HepG2 (cell line): ENCODE results near the gene SLC35B1. TPM values are rescaled to one million over a fixed set of nuclear protein-coding genes. Genes with fewer than 3 reads are reported as not detected.
A peak's percentile ranks its signal among the peaks of the same experiment; 100 is the strongest.

Experiments
- ZFP36L1 ChIP-seq: sonication (generic); formaldehyde crosslinking; IDR thresholded peaks from 2 replicates; pipeline ENCODE4 v1.8.0; 2022; ENCODE audit warnings: mild to moderate bottlenecking, missing genetic modification reagents, moderate library complexity
- ZNF331 ChIP-seq: sonication (generic); formaldehyde crosslinking; IDR thresholded peaks from 2 replicates; pipeline ENCODE4 v1.4.0; 2020; ENCODE audit warnings: missing genetic modification reagents
- ZNF709 ChIP-seq: sonication (generic); formaldehyde crosslinking; IDR thresholded peaks from 2 replicates; pipeline ENCODE4 v1.5.0; 2020; ENCODE audit warnings: mild to moderate bottlenecking, missing genetic modification reagents
- polyA plus RNA-seq, 8 experiments: library from polyadenylated mRNA; depleted of rRNA in 3 of 8; stranded (reverse) in 7 of 8; unstranded in 1 of 8; fragments of >200 nt; fragmentation: Illumina TruSeq in 4 of 8; extraction: Trizol in 4 of 8; gene quantifications; 2 replicates each; pipeline versions ENCODE4 v1.2.1 to v1.2.3, GENCODE V29; 2011 to 2016; ENCODE audit warnings: low read depth in 4 of 8, missing spikeins in 1 of 8, mixed read lengths in 1 of 8; ENCODE audit not compliant: insufficient read depth in 1 of 8
- total RNA-seq, 5 experiments: library from RNA; depleted of rRNA; stranded (reverse); fragments of >200 nt; fragmentation: Illumina TruSeq; extraction: Trizol; gene quantifications; 2 replicates each; pipeline ENCODE4 v1.2.3, GENCODE V29; 2016; ENCODE audit warnings: low read depth in 1 of 5
- TF ChIP-seq, protein P1 (sequence below): sonication (generic); formaldehyde crosslinking; IDR thresholded peaks from 2 replicates; pipeline ENCODE4 v1.9.0; 2022; ENCODE audit warnings: missing genetic modification reagents, mild to moderate bottlenecking, borderline replicate concordance
- TF ChIP-seq, protein P2 (sequence below): sonication (generic); formaldehyde crosslinking; IDR thresholded peaks from 2 replicates; pipeline ENCODE4 v1.8.1; 2023; ENCODE audit warnings: mild to moderate bottlenecking, missing genetic modification reagents
- TF ChIP-seq, protein P3 (sequence below): sonication (generic); formaldehyde crosslinking; IDR thresholded peaks from 2 replicates; pipeline ENCODE4 v1.8.1; 2022; ENCODE audit warnings: mild to moderate bottlenecking, missing genetic modification reagents
- TF ChIP-seq, protein P4 (sequence below): IDR thresholded peaks from 2 replicates; pipeline ENCODE4 v1.6.1; 2016; ENCODE audit warnings: mild to moderate bottlenecking
- TF ChIP-seq, protein P5 (sequence below): sonication (generic); formaldehyde crosslinking; IDR thresholded peaks from 2 replicates; pipeline ENCODE4 v1.4.0; 2020; ENCODE audit warnings: missing genetic modification reagents
- TF ChIP-seq, protein P6 (sequence below): sonication (generic); formaldehyde crosslinking; IDR thresholded peaks from 2 replicates; pipeline ENCODE4 v1.4.0; 2020; ENCODE audit warnings: mild to moderate bottlenecking, missing genetic modification reagents
- TF ChIP-seq, protein P7 (sequence below), 2 experiments: sonication (generic) in 1 of 2; formaldehyde crosslinking in 1 of 2; IDR thresholded peaks; 2 replicates each; pipeline versions ENCODE4 v1.4.0 to v1.6.1; 2018 to 2020; ENCODE audit warnings: missing genetic modification reagents in 2 of 2, borderline replicate concordance in 1 of 2, low read depth in 1 of 2, mild to moderate bottlenecking in 1 of 2, missing biosample characterization in 1 of 2

The SLC35B1 gene
- total and polyA plus RNA-seq, 2 of the 13 experiments (the other 11 are each of a cell fraction or from before 2014, with no cell fraction given), result 99.6 to 113 TPM

DNA sequence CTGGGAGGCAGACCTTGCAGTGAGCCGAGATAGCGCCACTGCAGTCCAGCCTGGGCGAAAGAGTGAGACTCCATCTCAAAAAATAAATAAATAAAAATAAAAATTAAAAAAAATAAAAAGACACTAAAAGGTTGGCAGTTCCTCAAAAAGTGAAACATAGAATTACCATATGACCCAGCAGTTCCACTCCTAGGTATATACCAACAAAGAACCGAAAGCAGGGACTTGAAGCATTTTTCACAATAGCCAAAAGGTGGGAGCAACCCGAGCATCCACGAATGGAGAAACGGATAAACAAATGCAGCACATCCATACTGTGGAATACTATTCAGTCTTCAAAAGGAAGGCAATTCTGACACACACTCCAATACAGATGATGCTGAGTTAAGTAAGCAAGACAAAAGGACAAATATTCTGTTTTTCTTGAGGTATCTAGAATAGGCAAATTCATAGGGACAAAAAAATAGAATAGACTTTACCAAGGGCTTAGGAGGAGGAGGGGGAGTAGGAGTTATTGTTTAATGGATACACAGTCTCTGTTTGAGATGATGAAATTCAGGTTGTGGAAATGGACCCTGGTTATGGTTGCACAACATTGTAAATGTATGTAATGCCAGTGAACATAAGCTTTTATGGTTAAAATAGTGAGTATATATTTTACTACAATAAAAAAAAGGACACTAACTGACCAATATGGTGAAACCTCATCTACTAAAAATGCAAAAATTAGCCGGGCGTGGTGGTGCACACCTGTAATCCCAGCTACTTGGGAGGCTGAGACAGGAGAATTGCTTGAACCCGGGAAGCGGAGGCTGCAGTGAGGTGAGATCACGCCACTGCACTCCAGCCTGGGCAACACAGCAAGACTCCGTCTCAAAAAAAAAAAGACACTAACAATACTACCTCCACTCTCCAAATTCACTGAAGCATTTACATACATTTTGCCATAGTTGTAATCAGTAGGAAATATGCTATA, 27.0 kb upstream of the SLC35B1 start (continued):
- TF ChIP-seq ZNF709, result no peak
- TF ChIP-seq ZFP36L1, result no peak
- TF ChIP-seq, protein P1, sequence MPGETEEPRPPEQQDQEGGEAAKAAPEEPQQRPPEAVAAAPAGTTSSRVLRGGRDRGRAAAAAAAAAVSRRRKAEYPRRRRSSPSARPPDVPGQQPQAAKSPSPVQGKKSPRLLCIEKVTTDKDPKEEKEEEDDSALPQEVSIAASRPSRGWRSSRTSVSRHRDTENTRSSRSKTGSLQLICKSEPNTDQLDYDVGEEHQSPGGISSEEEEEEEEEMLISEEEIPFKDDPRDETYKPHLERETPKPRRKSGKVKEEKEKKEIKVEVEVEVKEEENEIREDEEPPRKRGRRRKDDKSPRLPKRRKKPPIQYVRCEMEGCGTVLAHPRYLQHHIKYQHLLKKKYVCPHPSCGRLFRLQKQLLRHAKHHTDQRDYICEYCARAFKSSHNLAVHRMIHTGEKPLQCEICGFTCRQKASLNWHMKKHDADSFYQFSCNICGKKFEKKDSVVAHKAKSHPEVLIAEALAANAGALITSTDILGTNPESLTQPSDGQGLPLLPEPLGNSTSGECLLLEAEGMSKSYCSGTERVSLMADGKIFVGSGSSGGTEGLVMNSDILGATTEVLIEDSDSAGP, result no peak
- TF ChIP-seq, protein P2, sequence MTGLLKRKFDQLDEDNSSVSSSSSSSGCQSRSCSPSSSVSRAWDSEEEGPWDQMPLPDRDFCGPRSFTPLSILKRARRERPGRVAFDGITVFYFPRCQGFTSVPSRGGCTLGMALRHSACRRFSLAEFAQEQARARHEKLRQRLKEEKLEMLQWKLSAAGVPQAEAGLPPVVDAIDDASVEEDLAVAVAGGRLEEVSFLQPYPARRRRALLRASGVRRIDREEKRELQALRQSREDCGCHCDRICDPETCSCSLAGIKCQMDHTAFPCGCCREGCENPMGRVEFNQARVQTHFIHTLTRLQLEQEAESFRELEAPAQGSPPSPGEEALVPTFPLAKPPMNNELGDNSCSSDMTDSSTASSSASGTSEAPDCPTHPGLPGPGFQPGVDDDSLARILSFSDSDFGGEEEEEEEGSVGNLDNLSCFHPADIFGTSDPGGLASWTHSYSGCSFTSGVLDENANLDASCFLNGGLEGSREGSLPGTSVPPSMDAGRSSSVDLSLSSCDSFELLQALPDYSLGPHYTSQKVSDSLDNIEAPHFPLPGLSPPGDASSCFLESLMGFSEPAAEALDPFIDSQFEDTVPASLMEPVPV (CRISPR knock-in tag), result no peak
- TF ChIP-seq ZNF331 (CRISPR knock-in tag), result peak; percentile 38; the same call in 1 of the 2 replicates
- TF ChIP-seq, protein P3, sequence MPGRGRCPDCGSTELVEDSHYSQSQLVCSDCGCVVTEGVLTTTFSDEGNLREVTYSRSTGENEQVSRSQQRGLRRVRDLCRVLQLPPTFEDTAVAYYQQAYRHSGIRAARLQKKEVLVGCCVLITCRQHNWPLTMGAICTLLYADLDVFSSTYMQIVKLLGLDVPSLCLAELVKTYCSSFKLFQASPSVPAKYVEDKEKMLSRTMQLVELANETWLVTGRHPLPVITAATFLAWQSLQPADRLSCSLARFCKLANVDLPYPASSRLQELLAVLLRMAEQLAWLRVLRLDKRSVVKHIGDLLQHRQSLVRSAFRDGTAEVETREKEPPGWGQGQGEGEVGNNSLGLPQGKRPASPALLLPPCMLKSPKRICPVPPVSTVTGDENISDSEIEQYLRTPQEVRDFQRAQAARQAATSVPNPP, result no peak
- TF ChIP-seq, protein P4, sequence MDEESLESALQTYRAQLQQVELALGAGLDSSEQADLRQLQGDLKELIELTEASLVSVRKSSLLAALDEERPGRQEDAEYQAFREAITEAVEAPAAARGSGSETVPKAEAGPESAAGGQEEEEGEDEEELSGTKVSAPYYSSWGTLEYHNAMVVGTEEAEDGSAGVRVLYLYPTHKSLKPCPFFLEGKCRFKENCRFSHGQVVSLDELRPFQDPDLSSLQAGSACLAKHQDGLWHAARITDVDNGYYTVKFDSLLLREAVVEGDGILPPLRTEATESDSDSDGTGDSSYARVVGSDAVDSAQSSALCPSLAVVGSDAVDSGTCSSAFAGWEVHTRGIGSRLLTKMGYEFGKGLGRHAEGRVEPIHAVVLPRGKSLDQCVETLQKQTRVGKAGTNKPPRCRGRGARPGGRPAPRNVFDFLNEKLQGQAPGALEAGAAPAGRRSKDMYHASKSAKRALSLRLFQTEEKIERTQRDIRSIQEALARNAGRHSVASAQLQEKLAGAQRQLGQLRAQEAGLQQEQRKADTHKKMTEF, result no peak
- TF ChIP-seq, protein P5, sequence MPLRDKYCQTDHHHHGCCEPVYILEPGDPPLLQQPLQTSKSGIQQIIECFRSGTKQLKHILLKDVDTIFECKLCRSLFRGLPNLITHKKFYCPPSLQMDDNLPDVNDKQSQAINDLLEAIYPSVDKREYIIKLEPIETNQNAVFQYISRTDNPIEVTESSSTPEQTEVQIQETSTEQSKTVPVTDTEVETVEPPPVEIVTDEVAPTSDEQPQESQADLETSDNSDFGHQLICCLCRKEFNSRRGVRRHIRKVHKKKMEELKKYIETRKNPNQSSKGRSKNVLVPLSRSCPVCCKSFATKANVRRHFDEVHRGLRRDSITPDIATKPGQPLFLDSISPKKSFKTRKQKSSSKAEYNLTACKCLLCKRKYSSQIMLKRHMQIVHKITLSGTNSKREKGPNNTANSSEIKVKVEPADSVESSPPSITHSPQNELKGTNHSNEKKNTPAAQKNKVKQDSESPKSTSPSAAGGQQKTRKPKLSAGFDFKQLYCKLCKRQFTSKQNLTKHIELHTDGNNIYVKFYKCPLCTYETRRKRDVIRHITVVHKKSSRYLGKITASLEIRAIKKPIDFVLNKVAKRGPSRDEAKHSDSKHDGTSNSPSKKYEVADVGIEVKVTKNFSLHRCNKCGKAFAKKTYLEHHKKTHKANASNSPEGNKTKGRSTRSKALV (CRISPR knock-in tag), result no peak
- TF ChIP-seq, protein P6, sequence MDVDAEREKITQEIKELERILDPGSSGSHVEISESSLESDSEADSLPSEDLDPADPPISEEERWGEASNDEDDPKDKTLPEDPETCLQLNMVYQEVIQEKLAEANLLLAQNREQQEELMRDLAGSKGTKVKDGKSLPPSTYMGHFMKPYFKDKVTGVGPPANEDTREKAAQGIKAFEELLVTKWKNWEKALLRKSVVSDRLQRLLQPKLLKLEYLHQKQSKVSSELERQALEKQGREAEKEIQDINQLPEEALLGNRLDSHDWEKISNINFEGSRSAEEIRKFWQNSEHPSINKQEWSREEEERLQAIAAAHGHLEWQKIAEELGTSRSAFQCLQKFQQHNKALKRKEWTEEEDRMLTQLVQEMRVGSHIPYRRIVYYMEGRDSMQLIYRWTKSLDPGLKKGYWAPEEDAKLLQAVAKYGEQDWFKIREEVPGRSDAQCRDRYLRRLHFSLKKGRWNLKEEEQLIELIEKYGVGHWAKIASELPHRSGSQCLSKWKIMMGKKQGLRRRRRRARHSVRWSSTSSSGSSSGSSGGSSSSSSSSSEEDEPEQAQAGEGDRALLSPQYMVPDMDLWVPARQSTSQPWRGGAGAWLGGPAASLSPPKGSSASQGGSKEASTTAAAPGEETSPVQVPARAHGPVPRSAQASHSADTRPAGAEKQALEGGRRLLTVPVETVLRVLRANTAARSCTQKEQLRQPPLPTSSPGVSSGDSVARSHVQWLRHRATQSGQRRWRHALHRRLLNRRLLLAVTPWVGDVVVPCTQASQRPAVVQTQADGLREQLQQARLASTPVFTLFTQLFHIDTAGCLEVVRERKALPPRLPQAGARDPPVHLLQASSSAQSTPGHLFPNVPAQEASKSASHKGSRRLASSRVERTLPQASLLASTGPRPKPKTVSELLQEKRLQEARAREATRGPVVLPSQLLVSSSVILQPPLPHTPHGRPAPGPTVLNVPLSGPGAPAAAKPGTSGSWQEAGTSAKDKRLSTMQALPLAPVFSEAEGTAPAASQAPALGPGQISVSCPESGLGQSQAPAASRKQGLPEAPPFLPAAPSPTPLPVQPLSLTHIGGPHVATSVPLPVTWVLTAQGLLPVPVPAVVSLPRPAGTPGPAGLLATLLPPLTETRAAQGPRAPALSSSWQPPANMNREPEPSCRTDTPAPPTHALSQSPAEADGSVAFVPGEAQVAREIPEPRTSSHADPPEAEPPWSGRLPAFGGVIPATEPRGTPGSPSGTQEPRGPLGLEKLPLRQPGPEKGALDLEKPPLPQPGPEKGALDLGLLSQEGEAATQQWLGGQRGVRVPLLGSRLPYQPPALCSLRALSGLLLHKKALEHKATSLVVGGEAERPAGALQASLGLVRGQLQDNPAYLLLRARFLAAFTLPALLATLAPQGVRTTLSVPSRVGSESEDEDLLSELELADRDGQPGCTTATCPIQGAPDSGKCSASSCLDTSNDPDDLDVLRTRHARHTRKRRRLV, result no peak
- TF ChIP-seq, protein P7, sequence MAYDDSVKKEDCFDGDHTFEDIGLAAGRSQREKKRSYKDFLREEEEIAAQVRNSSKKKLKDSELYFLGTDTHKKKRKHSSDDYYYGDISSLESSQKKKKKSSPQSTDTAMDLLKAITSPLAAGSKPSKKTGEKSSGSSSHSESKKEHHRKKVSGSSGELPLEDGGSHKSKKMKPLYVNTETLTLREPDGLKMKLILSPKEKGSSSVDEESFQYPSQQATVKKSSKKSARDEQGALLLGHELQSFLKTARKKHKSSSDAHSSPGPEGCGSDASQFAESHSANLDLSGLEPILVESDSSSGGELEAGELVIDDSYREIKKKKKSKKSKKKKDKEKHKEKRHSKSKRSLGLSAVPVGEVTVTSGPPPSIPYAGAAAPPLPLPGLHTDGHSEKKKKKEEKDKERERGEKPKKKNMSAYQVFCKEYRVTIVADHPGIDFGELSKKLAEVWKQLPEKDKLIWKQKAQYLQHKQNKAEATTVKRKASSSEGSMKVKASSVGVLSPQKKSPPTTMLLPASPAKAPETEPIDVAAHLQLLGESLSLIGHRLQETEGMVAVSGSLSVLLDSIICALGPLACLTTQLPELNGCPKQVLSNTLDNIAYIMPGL (CRISPR knock-in tag; IDR thresholded peaks at IDR 0.05; ENCODE audit: borderline replicate concordance in 1 of 2, low read depth in 1 of 2), result no peak
